CD4-positive, alpha-beta T cell treated with Interleukin-15 for 4 hours (primary cell): ENCODE data around the gene UNC5A.

ENCODE experiments used
- DNase-seq: peaks from one replicate; pipeline ENCODE4 v3.0.0-alpha.2; 2020; ENCODE audit warnings: low spot score

Gene UNC5A

DNA sequence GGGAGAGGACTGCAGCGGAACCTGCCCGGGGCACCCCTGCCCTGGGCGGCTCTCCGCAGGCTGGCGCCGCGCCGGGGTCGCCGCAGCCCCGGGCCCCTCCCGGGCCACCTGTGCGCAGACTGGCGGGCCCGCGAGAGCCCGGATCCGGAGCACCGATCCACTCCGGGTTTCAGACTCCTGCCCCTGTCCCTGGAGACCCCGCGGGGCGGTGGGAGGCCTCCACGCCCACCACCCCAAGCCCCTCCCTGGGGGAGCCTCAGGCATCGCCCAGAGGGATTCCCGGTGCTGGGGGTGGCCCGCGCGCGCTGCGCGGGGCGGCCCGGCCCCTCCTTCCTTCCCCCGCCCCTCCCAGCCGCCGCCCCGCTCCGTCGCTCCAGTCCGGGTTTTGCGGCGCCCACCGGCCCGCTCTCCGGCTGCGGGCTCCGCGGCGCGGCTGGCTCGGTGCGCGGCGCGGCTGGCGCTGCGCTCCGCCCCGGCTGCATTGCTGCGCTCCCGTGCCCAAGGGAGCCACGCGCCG is at the start of gene UNC5A:
UNC5A (plus strand) TSS at position 479 of the 517 bp plus-strand sequence. CDS start 192 bp downstream, outside the sequence.
- peak; percentile 35 for DNase-seq

DNA sequence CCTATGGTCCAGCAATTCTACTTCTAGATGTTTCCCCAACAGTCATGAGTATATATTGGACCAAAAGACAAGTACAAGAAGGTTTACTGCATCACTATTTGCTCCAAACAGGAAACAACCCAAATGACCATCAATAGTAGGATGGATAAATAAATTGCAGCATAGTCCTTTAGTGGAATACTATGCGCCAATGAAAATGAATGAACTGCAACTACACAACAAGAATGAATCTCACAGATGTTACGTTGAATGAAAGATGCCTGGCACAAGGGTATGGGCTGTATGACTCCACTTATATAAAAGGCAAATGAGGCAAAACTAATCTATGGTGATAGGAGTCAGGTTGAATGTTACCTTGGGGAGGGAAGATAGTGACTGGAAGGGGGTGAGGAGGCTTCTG is 48.6 kb upstream of the UNC5A start:
- no peak for DNase-seq

DNA sequence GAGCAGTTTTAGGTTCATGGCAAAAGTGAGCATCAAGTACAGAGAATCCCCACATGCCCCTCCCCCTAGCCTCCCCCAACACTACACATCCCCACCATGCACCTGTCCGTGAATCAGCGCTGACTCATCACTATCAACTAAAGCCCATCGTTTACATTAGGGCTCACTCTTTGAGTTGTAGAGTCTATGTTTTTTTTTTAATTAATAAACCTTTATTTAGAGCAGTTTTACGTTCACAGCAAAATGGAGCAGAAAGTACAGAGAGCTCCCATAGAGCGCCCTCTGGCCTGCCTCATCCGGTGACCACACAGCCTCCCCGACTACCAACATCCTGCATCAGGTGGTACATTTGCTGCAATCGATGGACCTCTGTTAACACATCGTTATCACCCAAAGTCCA is 47.9 kb upstream of the UNC5A start:
- no peak for DNase-seq

DNA sequence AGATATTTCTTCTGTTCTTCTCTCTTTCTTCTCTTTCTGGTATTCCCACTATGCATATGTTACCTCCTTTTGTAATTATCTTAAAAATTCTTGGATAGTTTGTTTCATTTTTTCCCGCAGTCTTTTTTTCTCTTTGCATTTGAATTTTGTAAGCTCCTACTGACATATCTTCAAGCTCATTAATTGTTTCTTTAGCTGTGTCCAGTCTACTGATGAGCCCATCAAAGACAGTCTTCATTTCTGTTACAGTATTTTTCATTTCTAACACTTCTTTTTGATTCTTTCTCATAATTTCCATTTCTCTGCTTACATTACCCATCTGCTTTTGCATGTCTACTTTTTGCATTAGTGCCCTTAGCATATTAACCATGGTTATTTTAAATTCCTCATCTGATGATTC is 44.7 kb upstream of the UNC5A start:
- DNase-seq = no peak

DNA sequence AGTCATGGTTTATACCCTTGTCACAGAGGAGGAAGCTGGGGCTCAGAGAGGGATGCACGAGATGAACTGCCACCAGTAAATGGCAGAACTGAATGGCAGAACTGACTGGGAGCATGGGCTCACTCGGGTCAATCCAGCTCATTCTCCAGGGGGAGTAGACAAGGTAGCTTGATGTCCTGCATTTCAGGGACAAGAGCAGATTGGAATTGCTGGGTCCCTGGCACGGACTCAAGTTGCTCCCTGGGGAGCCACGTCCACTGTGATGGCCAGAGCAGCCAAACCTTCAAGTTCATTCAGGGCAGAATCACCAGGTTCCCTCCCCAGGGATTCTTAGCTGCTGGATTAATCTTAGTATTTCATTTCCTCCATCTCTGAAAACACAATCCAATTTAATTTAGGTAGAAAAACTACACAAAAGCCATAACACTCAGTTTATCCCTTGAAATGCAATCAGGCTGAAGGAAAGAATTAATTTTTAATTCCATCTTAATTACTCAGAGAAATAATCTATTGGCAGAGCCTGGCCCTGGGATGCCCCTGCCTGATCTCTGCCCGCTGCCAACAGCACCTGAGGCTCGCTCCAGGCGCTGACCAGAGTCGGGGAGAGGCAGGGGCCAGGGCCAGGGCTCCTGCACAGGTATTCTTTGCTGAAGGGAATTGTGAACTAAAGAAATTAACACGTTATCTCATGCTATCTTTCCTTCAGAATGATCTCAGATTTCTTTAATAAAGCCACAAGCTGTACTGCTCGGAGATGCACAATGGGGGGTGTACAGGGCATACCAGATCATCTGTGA is 42.0 kb upstream of the UNC5A start:
- DNase-seq = no peak

DNA sequence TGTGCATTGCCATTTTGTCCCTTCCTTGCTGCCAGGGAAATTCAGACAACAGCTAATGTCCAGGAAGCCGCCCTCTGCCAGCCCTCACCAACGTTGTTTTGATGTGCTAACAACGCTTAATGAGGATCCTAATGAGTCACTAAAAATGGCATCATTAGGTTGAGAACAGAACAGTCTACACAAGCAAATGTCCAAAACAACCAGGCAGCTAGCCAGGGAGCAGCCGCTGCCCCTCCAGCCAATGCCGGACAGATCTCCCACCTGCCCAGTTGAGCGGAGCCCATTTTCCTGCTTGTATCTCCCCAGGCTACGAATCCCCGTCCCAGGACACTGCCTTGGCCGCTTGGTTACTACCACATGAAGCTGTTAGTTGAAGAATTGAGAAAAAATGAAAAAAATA is 40.4 kb upstream of the UNC5A start:
- no peak for DNase-seq

DNA sequence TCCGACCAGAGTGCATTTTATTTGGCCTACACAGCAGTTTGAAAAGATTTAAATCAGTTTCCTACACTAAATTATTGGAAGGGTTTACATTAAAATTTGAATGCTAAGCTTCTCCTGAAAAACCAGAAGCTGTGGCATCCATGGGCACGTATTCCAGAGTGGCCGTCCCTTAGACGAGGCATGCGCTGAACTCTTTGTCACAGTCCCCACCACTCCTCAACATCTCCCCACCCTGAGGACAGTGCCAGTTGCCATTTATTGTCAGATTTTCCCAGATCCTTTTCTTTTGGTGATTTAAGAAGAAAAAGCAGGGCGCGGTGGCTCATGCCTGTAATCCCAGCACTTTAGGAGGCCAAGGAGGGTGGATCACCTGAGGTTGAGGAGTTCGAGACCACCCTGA is 39.9 kb upstream of the UNC5A start:
- no peak for DNase-seq

DNA sequence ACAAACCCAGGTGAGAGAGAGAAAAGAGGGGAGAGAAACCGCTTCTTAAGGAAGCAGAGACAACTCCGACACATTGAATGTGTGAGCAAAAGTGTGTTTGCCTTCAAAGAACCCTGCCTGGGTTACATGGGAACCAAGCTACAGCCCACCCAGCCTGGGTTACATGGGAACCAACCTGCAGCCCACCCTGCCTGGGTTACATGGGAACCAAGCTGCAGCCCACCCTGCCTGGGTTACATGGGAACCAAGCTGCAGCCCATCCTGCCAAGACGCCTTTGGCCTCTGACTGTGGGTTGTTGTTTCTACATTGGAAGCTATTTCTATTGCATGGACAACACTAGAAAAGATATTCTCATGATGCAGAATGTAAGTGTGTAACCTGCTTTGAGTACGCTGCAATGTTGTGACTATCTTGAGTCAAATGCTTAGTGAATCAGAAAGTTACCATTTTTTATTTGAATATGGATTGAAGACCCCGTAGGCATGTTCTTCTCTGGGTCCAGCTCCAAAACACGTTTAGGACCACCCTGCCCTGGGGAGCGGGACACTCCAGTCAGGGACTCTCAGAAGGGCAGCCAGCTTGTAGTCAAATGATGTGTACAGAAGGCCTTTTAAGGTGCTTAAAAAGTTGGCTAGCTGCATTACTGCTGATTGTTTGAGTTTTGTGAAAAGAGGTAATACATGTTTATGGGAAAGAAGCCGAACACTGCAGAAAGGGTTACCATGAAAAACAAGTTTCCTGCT is 39.1 kb upstream of the UNC5A start:
- DNase-seq = no peak

DNA sequence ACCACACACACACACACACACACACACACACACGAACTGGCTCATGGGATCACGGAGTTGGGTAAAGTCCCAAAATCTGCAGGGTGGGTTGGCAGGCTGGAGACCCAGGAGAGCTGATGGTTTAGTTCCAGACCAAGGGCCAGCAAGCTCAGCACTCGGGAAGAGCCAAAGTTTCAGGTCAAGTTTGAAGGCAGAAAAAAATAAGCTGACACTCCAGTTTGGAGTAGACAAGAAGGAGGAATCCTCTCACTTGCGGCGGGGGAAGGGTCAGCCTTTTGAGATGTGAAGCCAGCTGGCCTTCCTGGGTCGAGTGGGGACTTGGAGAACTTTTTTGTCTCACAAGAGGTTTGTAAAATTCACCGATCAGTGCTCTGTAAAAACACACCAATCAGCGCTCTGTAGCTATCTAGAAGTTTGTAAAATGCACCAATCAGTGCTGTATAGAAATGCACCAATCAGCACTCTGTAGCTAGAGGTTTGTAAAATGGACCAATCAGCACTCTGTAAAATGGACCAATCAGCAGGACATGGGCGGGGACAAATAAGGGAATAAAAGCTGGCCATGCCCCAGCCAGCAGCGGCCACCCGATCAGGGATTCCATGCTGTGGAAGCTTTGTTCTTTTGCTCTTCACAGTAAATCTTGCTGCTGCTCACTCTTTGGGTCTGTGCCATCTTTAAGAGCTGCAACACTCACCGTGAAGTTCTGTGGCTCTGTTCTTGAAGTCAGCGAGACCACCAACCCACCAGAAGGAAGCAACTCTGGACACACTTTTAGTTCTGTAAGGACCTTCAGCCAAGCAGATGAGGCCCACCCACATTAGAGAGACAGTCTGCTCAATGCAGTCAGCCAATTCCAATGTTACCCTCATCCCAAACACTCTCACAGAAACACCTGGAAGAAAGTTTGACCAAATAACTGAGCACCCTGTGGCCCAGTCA is 37.8 kb upstream of the UNC5A start:
- DNase-seq = no peak

DNA sequence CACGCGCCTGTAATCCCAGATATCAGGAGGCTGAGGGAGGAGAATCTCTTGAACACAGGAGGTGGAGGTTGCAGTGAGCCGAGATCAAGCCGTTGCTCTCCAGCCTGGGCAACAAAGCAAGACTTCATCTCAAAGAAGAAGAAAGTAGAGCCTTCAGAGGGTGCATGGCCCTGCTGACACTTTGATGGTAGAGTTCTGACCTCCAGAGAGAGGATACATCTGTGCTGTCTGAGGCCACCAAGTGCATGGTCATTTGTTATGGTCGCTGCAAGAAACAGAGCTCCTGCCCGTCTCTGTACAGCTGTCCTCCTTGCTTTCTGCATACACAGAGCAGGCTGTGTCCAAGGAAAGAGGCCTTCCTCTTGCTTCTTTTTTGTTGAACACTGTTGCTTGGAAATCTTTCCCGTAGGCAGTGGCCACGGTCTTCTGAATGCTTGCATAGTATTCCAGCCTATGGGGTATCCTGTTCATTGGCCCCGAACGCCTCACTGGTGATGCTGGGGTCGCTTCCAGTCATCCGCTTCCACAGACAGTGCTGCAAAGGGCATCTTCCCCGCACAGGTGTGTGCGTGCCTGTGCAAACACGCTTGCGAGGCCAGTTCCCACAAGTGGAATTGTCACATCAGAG is 36.8 kb upstream of the UNC5A start:
- DNase-seq = no peak

DNA sequence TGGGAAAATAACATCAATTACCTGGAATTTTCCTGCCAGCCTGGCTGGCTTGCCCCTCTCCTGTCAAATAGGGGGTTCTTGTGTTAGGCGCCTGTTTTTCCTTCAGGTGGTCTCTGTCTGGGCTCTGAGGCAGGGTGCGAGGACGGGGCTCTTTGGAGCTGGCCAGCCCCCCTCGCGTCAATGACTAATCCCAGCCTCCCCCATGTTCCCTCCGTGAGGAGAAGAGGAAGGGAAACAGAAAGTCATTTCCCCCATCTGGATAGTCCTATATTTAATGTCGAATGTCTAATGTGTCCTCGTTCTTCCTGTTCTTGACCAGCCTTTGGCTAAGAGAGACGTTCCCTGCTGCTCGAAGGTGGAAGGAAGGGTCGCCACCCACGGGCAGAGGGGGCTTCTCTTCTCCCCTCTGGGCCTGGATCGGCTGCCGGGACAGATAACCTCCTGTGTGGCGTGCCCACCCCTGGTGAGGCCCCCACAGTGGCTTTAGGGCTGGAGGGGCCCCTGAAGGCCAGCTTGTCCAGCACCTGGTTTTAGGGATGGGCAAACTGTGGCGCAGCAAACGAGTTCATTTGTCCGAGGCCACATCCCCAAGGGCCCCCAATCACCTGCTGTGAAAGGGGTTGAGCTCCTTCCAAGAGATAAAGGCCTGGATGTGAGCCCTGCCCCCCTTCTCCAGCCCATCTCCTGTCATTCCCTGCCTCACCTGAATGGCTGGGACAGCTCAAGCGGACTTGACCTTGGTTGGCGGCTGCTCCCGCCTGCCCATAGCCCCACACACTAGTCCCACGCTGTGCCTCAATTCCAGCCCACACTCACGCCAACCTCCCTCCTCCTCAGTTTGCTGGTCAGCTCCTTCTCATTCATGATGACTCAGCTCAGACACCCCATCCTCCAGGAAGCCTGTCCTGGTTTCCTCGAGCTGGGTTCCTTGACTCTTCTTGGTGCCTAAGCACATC is 35.9 kb upstream of the UNC5A start:
- no peak for DNase-seq

DNA sequence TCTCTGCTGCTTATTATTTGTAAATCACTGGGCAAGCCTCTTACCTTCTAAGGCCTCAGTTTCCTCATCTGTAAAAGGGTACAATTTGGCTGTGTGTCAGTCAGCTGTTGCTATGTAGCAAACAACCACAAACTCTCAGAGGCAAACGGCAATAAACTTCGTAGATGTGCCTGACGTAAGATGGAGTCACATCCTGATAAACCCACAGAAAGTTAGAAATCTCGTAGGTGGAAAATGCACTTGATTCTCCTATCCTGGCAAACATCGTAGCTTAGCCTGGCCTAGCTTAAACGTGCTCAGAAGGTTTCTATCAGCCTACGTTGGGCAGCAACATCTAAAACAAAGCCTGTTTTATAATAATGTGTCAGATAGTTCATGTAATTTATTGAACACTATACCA is 35.0 kb upstream of the UNC5A start:
- DNase-seq = no peak

DNA sequence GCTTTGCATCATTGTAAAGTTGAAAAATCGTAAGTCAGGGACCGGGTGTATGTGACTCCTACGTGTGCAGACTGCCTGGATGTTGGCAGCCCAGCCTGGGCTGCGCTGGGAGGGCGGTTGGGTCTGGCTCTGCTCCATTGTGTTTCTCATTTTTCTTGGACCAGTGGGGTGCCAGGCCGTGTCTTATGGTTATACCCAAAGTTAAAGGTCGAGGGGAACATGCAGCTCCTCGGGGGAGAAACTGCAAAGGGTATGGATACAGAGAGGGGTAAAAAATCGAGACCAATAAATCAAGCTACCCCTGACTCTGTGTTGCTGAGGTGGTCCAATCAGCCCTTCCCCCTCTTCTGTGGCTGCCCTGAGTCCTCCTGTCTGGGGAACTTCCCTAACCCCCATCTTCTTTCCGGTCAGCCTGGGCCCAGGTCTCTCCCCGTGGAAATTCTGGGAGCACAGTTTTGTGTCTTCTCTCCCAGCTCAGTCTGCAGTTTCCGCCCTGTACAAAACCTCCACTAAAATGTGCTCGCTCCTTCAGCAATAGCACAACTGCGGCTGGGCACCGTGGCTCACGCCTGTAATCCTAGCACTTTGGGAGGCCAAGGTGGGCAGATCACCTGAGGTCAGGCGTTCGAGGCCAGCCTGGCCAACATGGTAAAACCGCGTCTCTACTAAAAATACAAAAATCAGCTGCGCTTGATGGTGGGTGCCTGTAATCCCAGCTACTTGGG is 34.1 kb upstream of the UNC5A start:
- DNase-seq = no peak

DNA sequence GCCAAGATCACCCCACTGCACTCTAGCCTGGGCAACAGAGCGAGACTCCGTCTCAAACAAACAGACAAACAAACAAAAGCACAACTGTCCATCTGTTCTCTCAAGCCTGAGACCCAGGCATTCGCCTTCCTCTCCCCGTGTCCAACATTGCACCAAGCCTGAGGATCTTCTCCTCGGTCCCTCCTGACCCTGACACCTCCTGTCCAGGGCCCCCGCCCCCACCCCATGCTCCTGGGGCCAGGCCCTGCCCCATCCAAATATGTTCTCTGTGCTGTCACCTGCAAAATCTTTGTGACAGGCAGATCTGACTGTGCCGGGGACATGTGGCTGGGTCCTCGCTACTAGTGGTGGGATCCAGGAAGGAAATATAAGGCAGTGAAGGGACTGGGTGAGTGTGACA is 33.4 kb upstream of the UNC5A start:
- DNase-seq = no peak

DNA sequence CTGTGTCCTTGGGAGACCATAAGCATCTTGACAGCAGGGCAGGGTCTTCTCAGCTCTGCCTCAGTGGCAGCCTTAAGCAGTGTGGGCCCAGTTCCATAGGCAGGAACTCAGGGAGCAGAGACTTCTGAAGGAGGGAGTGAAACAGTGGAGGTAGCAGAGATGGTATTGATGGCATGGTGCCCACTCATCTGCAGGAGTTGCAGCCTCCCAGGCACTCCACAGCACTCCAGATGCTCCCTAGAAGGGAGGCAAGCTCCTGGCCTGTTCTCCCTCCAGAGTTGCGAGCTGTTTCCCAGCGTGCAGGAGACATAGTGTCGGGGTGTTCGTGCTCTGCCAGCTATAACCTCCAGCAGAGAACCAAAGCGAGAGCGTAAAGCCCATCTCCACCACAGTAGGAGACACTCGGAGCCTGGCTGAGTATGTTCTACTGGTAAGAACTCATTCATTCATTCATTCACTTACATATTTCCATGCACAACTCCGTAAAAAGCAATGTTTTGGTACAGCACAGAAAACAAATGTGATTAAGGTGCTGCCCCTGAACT is 31.4 kb upstream of the UNC5A start:
- DNase-seq = no peak

DNA sequence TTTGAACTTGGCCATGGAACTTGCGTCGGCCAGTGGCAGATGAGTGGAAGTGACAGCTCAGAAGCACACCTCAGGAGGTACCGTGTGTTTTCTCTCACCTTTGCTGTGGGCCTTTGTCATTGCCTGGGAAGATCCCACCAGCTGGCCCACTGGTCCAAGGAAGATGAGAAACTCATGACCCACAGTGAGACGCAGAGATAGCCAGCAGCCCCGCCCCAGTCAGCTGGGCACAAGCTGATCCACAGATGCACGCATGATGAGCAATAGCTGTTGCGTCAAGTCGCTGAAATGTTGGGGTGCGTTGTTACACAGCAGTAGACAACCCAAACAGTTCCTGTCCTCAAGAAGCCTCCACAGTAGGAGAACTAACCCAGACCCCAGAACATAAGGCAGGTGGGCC is 30.8 kb upstream of the UNC5A start:
- DNase-seq = no peak

DNA sequence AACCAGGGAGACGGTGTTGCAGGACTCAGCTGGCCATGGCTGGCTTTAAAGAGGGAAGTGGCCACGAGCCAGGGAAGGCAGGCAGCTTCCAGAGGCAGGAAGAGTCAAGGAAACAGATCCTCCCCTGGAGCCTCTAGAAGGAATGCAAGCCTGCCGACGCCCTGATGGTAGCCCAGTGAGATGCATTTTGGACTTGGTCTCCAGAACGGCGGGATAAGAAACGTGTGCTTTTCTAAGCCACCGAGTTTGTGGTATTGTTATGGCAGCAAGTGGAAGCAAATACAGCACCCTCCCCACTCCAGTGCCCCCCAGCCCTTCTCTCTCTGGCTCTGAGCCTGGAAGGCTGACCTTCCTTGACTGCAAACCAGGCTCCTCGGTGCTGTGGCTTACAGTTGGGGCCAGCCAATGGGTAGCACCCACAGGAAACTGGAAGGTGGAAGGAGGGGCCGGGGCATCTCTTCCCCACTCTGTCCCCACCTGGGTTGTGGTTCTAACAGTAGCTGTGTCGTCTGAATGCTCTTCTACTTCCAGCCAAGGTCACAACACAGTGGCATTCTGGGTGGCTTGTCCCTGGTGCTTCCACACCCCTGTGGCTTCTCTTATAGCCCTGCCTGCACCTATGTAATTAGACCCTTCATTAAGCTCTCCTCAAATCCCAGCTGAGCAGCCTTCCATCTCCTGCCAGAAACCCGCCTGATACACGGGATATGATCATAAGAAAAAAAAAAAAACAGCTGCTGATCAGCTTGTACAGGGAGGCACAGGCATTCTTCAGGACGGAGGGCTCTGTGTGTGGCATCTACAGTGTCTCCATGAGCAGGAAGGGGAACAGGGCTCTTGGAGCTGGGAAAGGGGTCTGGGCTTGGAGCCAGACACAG is 29.9 kb upstream of the UNC5A start:
- no peak for DNase-seq

DNA sequence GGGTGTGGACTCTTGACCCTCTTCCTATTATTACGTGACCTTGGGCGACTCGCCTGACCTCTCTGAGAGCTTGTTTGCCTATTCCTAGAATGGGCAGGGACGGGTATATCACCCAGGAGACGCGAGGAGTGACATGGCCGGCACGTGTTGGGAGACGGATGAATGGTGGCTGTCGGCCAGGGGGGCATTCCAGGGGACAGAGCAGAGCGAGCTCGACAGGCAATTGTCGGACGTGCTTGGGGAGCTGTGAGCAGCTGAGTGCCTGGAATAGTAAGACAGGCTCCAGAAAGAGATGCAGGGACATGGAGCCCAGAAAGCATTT is 29.3 kb upstream of the UNC5A start:
- DNase-seq = no peak
